ENCODE measurements around the gene PTBP3. TPM values are rescaled to one million over a fixed set of nuclear protein-coding genes. Genes with fewer than 3 reads are reported as not detected.
"Not testable (repeated sequence)": the region's sequence is repeated elsewhere in the genome, so short reads cannot be mapped to it uniquely, and the experiment has no call there.

PTBP3 gene
- total and polyA plus RNA-seq, 2 of the 4 experiments (the other 2 are of a cell fraction), result 8.6 to 15.6 TPM

GRCh38 chr9:112282841-112283240, 50.6 kb downstream of the PTBP3 start:
- CTCF ChIA-PET, result interaction anchor here (0.7 to 1.1 kb wide), 2 partner anchors 10 to 37 kb away, joined by 3 to 4 read pairs; no protein-coding TSS in a partner anchor

More at GRCh38 chr9:112282841-112283240, 50.6 kb downstream of the PTBP3 start:
- DNase-seq; H3K4me1 ChIP-seq (ENCODE audit: control insufficient read depth, insufficient read depth, low read length); H2BK20ac ChIP-seq (ENCODE audit: low read depth, low read length); H4K5ac ChIP-seq (ENCODE audit: low read depth, low read length); H2AK9ac ChIP-seq (replicated peaks; ENCODE audit: low read depth, low read length, poor library complexity); intact Hi-C loops (cut with micrococcal nuclease); H2AK5ac ChIP-seq (ENCODE audit: low read depth, low read length); H4K8ac ChIP-seq (ENCODE audit: low read depth in 2 of 2, low read length in 2 of 2); H2BK120ac ChIP-seq (ENCODE audit: low read depth, low read length); H4K91ac ChIP-seq (ENCODE audit: insufficient read depth, low read depth, low read length); in situ Hi-C loops (cut with MboI; ENCODE audit: low sequenced_read_pairs); H2BK5ac ChIP-seq (ENCODE audit: low read depth, low read length, poor library complexity, severe bottlenecking); BruUV-seq (replicated peaks); H3K14ac ChIP-seq (replicated peaks; ENCODE audit: low read depth, low read length); H4K20me1 ChIP-seq (ENCODE audit: insufficient read depth, low read length); H3K27me3 ChIP-seq (ENCODE audit: control insufficient read depth, insufficient read depth, low read length); H3K9me1 ChIP-seq (ENCODE audit: insufficient read depth, low read length); H3K18ac ChIP-seq (ENCODE audit: low read depth, low read length); H2AFZ ChIP-seq (replicated peaks; ENCODE audit: low read length, poor library complexity); dilution Hi-C loops (cut with HindIII; ENCODE audit: low sequenced_read_pairs, unreplicated experiment); POLR2A ChIA-PET (ENCODE audit: unreplicated experiment); H3K4me3 ChIP-seq (ENCODE audit: insufficient read depth, low read depth, low read length); H3K23ac ChIP-seq (ENCODE audit: low read depth, low read length); H3K4ac ChIP-seq (ENCODE audit: low read depth, low read length); H3K27ac ChIP-seq (ENCODE audit: insufficient read depth, low read length); H3K9ac ChIP-seq (ENCODE audit: low read depth, low read length); H3K4me2 ChIP-seq (ENCODE audit: low read depth, low read length); H3K56ac ChIP-seq (ENCODE audit: extremely low read depth, insufficient read depth, low read length); ATAC-seq (ENCODE audit: low read depth); H2BK15ac ChIP-seq (ENCODE audit: low read depth, low read length): not testable (repeated sequence)
- Histone ChIP-seq H3K9me3 (ENCODE audit: control insufficient read depth, insufficient read depth, low read length) (peaks cover 13% of the 10 kb centered on the region), H3K36me3 (ENCODE audit: control insufficient read depth, insufficient read depth, low read length) (peaks cover 12% of the 10 kb centered on the region; the same call in 1 of the 2 replicates), H3K79me1 (ENCODE audit: low read depth in 1 of 2, low read length in 2 of 2) (peaks cover 44 to 46% of the 10 kb centered on the region in 2 experiments)
- WGBS, 2 experiments (ENCODE audit: extremely low coverage in 2 of 2, insufficient read length in 1 of 2), result no CpG with 5 or more reads among the region's 3 CpGs

Data from IMR-90 (cell line).